GM23338 (cell line): ENCODE measurements around the gene PRDM10.

Experiments
- CREB1 ChIP-seq: fragments of 250-450 bp; sonication (Bioruptor Pico); IDR thresholded peaks from 2 replicates; pipeline ENCODE4 v1.5.0; 2020; ENCODE audit warnings: low read depth, mild to moderate bottlenecking, moderate library complexity
- ETS1 ChIP-seq: IDR thresholded peaks from 2 replicates; pipeline ENCODE4 v1.6.1; 2016; ENCODE audit warnings: antibody characterized with exemption
- EZH2 ChIP-seq: fragments of 200-600 bp; sonication (generic); IDR thresholded peaks from one replicate; pipeline ENCODE4 v1.8.0; 2017; ENCODE audit warnings: antibody characterized with exemption, mild to moderate bottlenecking, low read depth; ENCODE audit not compliant: unreplicated experiment
- EZH2phosphoT487 ChIP-seq: fragments of 200-600 bp; sonication (generic); IDR thresholded peaks from one replicate; pipeline ENCODE4 v1.8.1; 2018; ENCODE audit warnings: antibody characterized with exemption; ENCODE audit not compliant: unreplicated experiment
- JUNB ChIP-seq: IDR thresholded peaks from one replicate; pipeline ENCODE4 v1.6.1; 2016; ENCODE audit warnings: antibody characterized with exemption; ENCODE audit not compliant: unreplicated experiment
- NANOG ChIP-seq: IDR thresholded peaks from 2 replicates; pipeline ENCODE4 v1.6.1; 2016; ENCODE audit warnings: antibody characterized with exemption, borderline replicate concordance
- POLR2AphosphoS5 ChIP-seq: IDR thresholded peaks from 2 replicates; pipeline ENCODE4 v1.6.1; 2016; ENCODE audit warnings: antibody characterized with exemption, low read depth
- REST ChIP-seq: IDR thresholded peaks from one replicate; pipeline ENCODE4 v1.6.1; 2018; ENCODE audit warnings: antibody characterized with exemption; ENCODE audit not compliant: unreplicated experiment
- ZNF462 ChIP-seq: fragments of 250-450 bp; sonication (Bioruptor Pico); IDR thresholded peaks from 2 replicates; pipeline ENCODE4 v1.5.0; 2020; ENCODE audit warnings: mild to moderate bottlenecking, moderate library complexity
- TF ChIP-seq, protein P1 (sequence below), 2 experiments: fragments of 200-600 bp in 1 of 2; sonication (generic) in 1 of 2; conservative IDR thresholded peaks; 2 replicates each; pipeline versions ENCODE4 v1.5.1 to v1.6.1; 2016 to 2017; ENCODE audit warnings: antibody characterized with exemption in 2 of 2, low read depth in 2 of 2, mild to moderate bottlenecking in 2 of 2, moderate library complexity in 1 of 2

DNA sequence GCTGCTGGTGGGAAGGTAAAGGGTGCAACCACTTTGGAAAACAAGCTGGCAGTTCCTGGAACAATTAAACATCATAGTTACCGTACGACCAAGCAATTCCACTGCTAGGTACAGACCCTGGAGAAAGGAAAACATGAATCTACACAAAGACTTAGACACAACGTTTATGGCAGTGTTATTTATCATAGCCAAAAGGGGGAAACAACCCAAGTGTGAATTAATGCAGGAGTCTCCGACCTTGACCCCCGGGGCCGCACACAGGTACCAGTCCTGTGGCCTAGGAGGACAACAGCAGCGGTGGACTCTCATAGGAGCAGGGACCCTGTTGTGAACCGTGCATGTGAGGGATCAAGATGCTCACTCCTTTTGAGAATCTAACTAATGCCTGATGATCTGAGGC is 22.5 kb downstream of the PRDM10 start:
- TF ChIP-seq NANOG, result no peak
- TF ChIP-seq CREB1 (CRISPR knock-in tag), result no peak
- TF ChIP-seq, protein P1, sequence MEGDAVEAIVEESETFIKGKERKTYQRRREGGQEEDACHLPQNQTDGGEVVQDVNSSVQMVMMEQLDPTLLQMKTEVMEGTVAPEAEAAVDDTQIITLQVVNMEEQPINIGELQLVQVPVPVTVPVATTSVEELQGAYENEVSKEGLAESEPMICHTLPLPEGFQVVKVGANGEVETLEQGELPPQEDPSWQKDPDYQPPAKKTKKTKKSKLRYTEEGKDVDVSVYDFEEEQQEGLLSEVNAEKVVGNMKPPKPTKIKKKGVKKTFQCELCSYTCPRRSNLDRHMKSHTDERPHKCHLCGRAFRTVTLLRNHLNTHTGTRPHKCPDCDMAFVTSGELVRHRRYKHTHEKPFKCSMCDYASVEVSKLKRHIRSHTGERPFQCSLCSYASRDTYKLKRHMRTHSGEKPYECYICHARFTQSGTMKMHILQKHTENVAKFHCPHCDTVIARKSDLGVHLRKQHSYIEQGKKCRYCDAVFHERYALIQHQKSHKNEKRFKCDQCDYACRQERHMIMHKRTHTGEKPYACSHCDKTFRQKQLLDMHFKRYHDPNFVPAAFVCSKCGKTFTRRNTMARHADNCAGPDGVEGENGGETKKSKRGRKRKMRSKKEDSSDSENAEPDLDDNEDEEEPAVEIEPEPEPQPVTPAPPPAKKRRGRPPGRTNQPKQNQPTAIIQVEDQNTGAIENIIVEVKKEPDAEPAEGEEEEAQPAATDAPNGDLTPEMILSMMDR (conservative IDR thresholded peaks at IDR 0.05; ENCODE audit: low read depth in 2 of 2), result no peak
- TF ChIP-seq JUNB, result no peak
- no peak for TF ChIP-seq EZH2
- TF ChIP-seq EZH2phosphoT487, result no peak
- no peak for TF ChIP-seq REST
- no peak for TF ChIP-seq POLR2AphosphoS5
- TF ChIP-seq ZNF462 (CRISPR knock-in tag), result no peak
- no peak for TF ChIP-seq ETS1
